SK-N-SH (cell line): ENCODE results near the gene SPATA12. TPM values are rescaled to one million over a fixed set of nuclear protein-coding genes. Genes with fewer than 3 reads are reported as not detected.
A peak's percentile ranks its signal among the peaks of the same experiment; 100 is the strongest.

ENCODE experiments used
- CTCF ChIA-PET: fragments of 300-600, 350-600 bp; formaldehyde crosslinking; extraction: SDS; loops from one replicate; lab custom pipeline; 2021; lab: Yijun Ruan, JAX
- POLR2A ChIA-PET: fragments of 350-600 bp; sonication (Branson Sonifier 250); formaldehyde crosslinking; extraction: SDS; loops from one replicate; lab custom pipeline; 2020; ENCODE audit warnings: antibody characterized with exemption, inconsistent platforms; lab: Yijun Ruan, JAX
- DNase-seq: peaks from one replicate; pipeline ENCODE4 v3.0.0; 2012
- H2AFZ ChIP-seq: fragments of 200-600 bp; sonication (generic); 2 replicates; pipeline ENCODE4 v1.8.1; 2016; ENCODE audit warnings: antibody characterized with exemption, mild to moderate bottlenecking, low read depth
- H3F3A ChIP-seq: fragments of 200-600 bp; sonication (generic); replicated peaks from 2 replicates; pipeline ENCODE3; 2016; ENCODE audit warnings: antibody characterized with exemption, mild to moderate bottlenecking; ENCODE audit not compliant: insufficient read depth
- H3K27ac ChIP-seq, 2 experiments: fragments of 200-500 bp in 1 of 2; fragments of 200-600 bp in 1 of 2; sonication (Bioruptor generic) in 1 of 2; sonication (generic), shearing (Covaris generic) in 1 of 2; 2 replicates each; pipeline versions ENCODE4 v1.5.1 to v1.6.1; 2014 to 2016; ENCODE audit warnings: low read depth in 2 of 2, inconsistent platforms in 1 of 2, low read length in 1 of 2, mild to moderate bottlenecking in 1 of 2, mixed read lengths in 1 of 2
- H3K27me3 ChIP-seq: fragments of 200-600 bp; sonication (generic), shearing (Covaris generic); 2 replicates; pipeline ENCODE4 v1.6.1; 2016; ENCODE audit warnings: mixed run types; ENCODE audit not compliant: insufficient read depth
- H3K36me3 ChIP-seq, 2 experiments: fragments of 200-500 bp in 1 of 2; fragments of 200-600 bp in 1 of 2; sonication (Bioruptor generic) in 1 of 2; sonication (generic) in 1 of 2; replicated peaks in 1 of 2; 2 replicates each; pipeline versions ENCODE3 to v1.5.1; 2014 to 2016; ENCODE audit warnings: low read length in 1 of 2, mild to moderate bottlenecking in 1 of 2; ENCODE audit not compliant: insufficient read depth in 2 of 2, control insufficient read depth in 1 of 2
- H3K4me1 ChIP-seq, 2 experiments: fragments of 200-500 bp in 1 of 2; fragments of 200-600 bp in 1 of 2; sonication (Bioruptor generic) in 1 of 2; sonication (generic), shearing (Covaris generic) in 1 of 2; 2 replicates each; pipeline versions ENCODE4 v1.5.1 to v1.6.1; 2014 to 2016; ENCODE audit warnings: low read depth in 1 of 2, low read length in 1 of 2, mixed run types in 1 of 2; ENCODE audit not compliant: insufficient read depth in 2 of 2, control insufficient read depth in 1 of 2
- H3K4me2 ChIP-seq: fragments of 200-600 bp; sonication (generic), shearing (Covaris generic); 2 replicates; pipeline ENCODE4 v1.6.1; 2017; ENCODE audit warnings: mixed run types
- H3K4me3 ChIP-seq, 2 experiments: fragments of 200-500 bp in 1 of 2; fragments of 200-600 bp in 1 of 2; sonication (Bioruptor generic) in 1 of 2; sonication (generic), shearing (Covaris generic) in 1 of 2; 2 replicates each; pipeline versions ENCODE4 v1.5.1 to v1.8.1; 2014 to 2016; ENCODE audit warnings: low read depth in 2 of 2, inconsistent platforms in 1 of 2, low read length in 1 of 2, mild to moderate bottlenecking in 1 of 2, mixed read lengths in 1 of 2, moderate library complexity in 1 of 2
- H3K79me2 ChIP-seq: fragments of 200-600 bp; sonication (generic); 2 replicates; pipeline ENCODE4 v1.8.1; 2017; ENCODE audit warnings: mild to moderate bottlenecking; ENCODE audit not compliant: insufficient read depth
- H3K9ac ChIP-seq: fragments of 200-600 bp; sonication (generic); 2 replicates; pipeline ENCODE4 v1.6.1; 2017; ENCODE audit warnings: mixed run types
- H3K9me2 ChIP-seq: fragments of 200-600 bp; sonication (generic); 2 replicates; pipeline ENCODE4 v1.6.1; 2017; ENCODE audit warnings: mixed run types
- H3K9me3 ChIP-seq: fragments of 200-600 bp; sonication (generic); 2 replicates; pipeline ENCODE4 v1.6.1; 2017; ENCODE audit warnings: mixed run types, mild to moderate bottlenecking, moderate library complexity
- H4K20me1 ChIP-seq: fragments of 200-600 bp; sonication (generic); 2 replicates; pipeline ENCODE4 v1.6.1; 2017; ENCODE audit warnings: mild to moderate bottlenecking, mixed run types; ENCODE audit not compliant: insufficient read depth
- ELF1 ChIP-seq: IDR thresholded peaks from 2 replicates; pipeline ENCODE4 v1.4.0; 2012
- EZH2phosphoT487 ChIP-seq: fragments of 200-600 bp; sonication (generic); IDR thresholded peaks from 2 replicates; pipeline ENCODE4 v1.6.1; 2017; ENCODE audit warnings: low read depth, mixed run types, mild to moderate bottlenecking, antibody characterized with exemption, moderate library complexity, borderline replicate concordance
- FOXJ3 ChIP-seq: sonication (generic); formaldehyde crosslinking; IDR thresholded peaks from 2 replicates; pipeline ENCODE4 v1.5.1; 2020; ENCODE audit warnings: mild to moderate bottlenecking, missing genetic modification reagents
- GATA2 ChIP-seq: sonication (generic); formaldehyde crosslinking; IDR thresholded peaks from 2 replicates; pipeline ENCODE4 v1.5.0; 2020; ENCODE audit warnings: mild to moderate bottlenecking, missing genetic modification reagents
- MEF2A ChIP-seq: IDR thresholded peaks from 2 replicates; pipeline ENCODE4 v1.4.0; 2012; ENCODE audit warnings: low read depth, borderline replicate concordance
- NRF1 ChIP-seq: IDR thresholded peaks from 2 replicates; pipeline ENCODE4 v1.6.1; 2012; ENCODE audit warnings: low read depth, mild to moderate bottlenecking, low read length
- RCOR1 ChIP-seq: fragments of 150-350 bp; IDR thresholded peaks from 2 replicates; pipeline ENCODE4 v1.6.1; 2017; ENCODE audit warnings: antibody characterized with exemption, low read length
- TEAD4 ChIP-seq: IDR thresholded peaks from 2 replicates; pipeline ENCODE4 v1.4.0; 2012; ENCODE audit warnings: mild to moderate bottlenecking, borderline replicate concordance; ENCODE audit not compliant: insufficient read depth
- WGBS: methylation state at CpG from one replicate; pipeline ENCODE4 v1.1.6; 2017; ENCODE audit warnings: low lambda C conversion rate; 5-methylcytosine and 5-hydroxymethylcytosine counted together
- polyA plus RNA-seq, 3 experiments: library from polyadenylated mRNA; depleted of rRNA; stranded (reverse); fragments of >200 nt; gene quantifications; 2 replicates each; pipeline ENCODE4 v1.2.3, GENCODE V29; 2012
- TF ChIP-seq, protein P1 (sequence below): IDR thresholded peaks from 2 replicates; pipeline ENCODE4 v1.4.0; 2012; ENCODE audit warnings: low read depth, borderline replicate concordance
- TF ChIP-seq, protein P2 (sequence below): fragments of 150-350 bp; IDR thresholded peaks from 2 replicates; pipeline ENCODE4 v1.6.1; 2017; ENCODE audit warnings: antibody characterized with exemption, low read length, low read depth, borderline replicate concordance

Gene SPATA12
- polyA plus RNA-seq, 1 of the 3 experiments (the other 2 are of a cell fraction) = 0.33 TPM

DNA sequence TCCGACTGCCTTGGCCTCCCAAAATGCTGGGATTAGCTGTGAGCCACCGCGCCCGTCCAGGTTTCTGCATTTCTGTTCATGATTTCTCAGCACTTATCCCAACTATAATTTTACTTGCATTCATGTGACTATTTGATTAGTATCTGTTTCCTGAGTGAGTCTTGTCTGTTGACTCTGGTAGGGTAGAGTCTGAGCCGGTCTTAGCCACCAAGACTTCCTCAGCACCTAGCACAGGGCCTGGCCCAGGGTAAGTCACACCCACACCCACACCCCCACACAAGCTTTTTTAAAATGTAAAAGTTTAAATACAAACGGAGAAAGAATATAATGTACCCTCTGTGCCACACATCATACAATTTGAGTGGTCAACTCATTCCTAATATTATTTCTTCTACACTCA, 3.1 kb upstream of the SPATA12 start (continued):
- TF ChIP-seq RCOR1 = no peak
- no peak for TF ChIP-seq EZH2phosphoT487
- TF ChIP-seq, protein P1, sequence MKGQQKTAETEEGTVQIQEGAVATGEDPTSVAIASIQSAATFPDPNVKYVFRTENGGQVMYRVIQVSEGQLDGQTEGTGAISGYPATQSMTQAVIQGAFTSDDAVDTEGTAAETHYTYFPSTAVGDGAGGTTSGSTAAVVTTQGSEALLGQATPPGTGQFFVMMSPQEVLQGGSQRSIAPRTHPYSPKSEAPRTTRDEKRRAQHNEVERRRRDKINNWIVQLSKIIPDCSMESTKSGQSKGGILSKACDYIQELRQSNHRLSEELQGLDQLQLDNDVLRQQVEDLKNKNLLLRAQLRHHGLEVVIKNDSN = no peak
- TF ChIP-seq ELF1 = no peak

DNA sequence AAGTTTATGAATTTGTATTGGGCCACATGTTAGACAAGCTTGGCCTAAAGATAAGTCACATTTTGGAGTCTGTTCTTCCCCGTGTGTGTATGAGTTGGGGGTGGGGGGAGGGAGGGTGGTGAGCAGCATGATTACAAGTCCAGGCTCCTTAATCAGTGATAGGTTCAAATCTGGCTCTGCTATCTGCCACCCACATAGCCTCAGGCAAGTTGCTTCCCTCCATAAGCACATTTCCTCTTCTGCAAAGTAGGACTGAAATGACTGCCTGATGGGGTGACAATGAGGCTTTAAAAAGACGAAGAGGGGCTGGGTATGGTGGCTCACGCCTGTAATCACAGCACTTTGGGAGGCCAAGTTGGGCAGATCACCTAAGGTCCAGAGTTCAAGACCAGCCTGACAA, 1.1 kb upstream of the SPATA12 start:
- Histone ChIP-seq H3K9me2 (no peaks in the 10 kb centered on the region), H3K27me3 (no peaks in the 10 kb centered on the region), H3K4me2 (no peak overlapping the region), H3K4me1 (no peaks in the 10 kb centered on the region; a peak in 1 of 4 replicates), H4K20me1 (no peaks in the 10 kb centered on the region), H3K9me3 (no peaks in the 10 kb centered on the region), H2AFZ (no peak overlapping the region), H3K36me3 (no peaks in the 10 kb centered on the region), H3K79me2 (no peaks in the 10 kb centered on the region), H3K27ac (no peak overlapping the region), H3K4me3 (no peak overlapping the region), H3F3A (peaks cover 4% of the 10 kb centered on the region), H3K9ac (no peak overlapping the region)
- ChIA-PET POLR2A (no interaction called here), CTCF (interaction anchor here (1.4 to 1.5 kb wide), 2 partner anchors 18 to 64 kb away, joined by 4 read pairs; no protein-coding TSS in a partner anchor)
- 51% methylated on average over 3 of the region's 3 CpGs for WGBS
- peak; percentile 56 for DNase-seq
- TF ChIP-seq NRF1 (no peak), GATA2 (CRISPR knock-in tag) (peak; percentile 13; the same call in 1 of the 2 replicates), TEAD4 (no peak), FOXJ3 (CRISPR knock-in tag) (no peak)
- TF ChIP-seq, protein P2, sequence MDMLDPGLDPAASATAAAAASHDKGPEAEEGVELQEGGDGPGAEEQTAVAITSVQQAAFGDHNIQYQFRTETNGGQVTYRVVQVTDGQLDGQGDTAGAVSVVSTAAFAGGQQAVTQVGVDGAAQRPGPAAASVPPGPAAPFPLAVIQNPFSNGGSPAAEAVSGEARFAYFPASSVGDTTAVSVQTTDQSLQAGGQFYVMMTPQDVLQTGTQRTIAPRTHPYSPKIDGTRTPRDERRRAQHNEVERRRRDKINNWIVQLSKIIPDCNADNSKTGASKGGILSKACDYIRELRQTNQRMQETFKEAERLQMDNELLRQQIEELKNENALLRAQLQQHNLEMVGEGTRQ = no peak
- TF ChIP-seq, all 33 proteins: peak for 1

DNA sequence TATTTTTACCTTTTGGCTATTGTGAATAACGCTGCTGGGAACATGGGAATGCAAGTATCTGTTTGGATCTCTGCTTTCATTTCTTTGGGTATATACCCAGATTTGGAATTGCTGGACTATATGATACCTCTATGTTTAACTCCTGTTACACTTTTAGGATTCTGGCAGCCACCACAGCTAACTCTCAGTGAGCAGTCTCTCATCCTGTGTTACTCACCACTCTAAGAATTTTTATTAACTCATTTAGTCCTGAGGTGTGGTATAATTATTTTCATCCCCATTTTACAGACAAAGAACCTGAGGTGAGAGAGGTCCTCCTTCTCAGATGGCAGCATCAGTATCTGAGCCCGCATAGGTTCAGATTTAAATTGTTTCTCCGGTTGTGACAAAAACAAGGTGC, 1.1 kb downstream of the SPATA12 start:
- ChIA-PET CTCF (no interaction called here), POLR2A (no interaction called here)
- no peak overlapping the region for H3K4me3 ChIP-seq
- TF ChIP-seq MEF2A = no peak
- TF ChIP-seq FOXJ3 (CRISPR knock-in tag) = no peak
- TF ChIP-seq NRF1 = no peak
- H3K9ac ChIP-seq = no peak overlapping the region
- H3F3A ChIP-seq = peaks cover 4% of the 10 kb centered on the region
- no peaks in the 10 kb centered on the region for H3K36me3 ChIP-seq
- 95% methylated on average over 3 of the region's 3 CpGs for WGBS
- no peak overlapping the region for H3K4me2 ChIP-seq
- H2AFZ ChIP-seq = no peak overlapping the region
- no peaks in the 10 kb centered on the region; a peak in 1 of 4 replicates for H3K4me1 ChIP-seq
- H3K9me3 ChIP-seq = no peaks in the 10 kb centered on the region
- H3K27ac ChIP-seq = 0 out of 4 replicates have a peak overlapping the region, but pooled peaks of 1 of the 2 experiments have one; percentile 13
- no peak for DNase-seq
- no peaks in the 10 kb centered on the region for H3K79me2 ChIP-seq
- H4K20me1 ChIP-seq = no peaks in the 10 kb centered on the region
- H3K9me2 ChIP-seq = no peaks in the 10 kb centered on the region
- H3K27me3 ChIP-seq = no peaks in the 10 kb centered on the region
